Ishikawa (cell line): ENCODE measurements around the gene DDAH1.

ENCODE experiments used
- CEBPB ChIP-seq: IDR thresholded peaks from 2 replicates; pipeline ENCODE4 v1.6.1; 2012
- RAD21 ChIP-seq: IDR thresholded peaks from 2 replicates; pipeline ENCODE4 v1.6.1; 2012; ENCODE audit warnings: low read depth
- REST ChIP-seq: IDR thresholded peaks from 2 replicates; pipeline ENCODE4 v1.6.1; 2012; ENCODE audit warnings: low read depth, mild to moderate bottlenecking
- YY1 ChIP-seq: IDR thresholded peaks from 2 replicates; pipeline ENCODE4 v1.6.1; 2012; ENCODE audit warnings: low read depth
- ZBTB7A ChIP-seq: IDR thresholded peaks from 2 replicates; pipeline ENCODE4 v1.6.1; 2012; ENCODE audit warnings: low read depth

- no peak for TF ChIP-seq YY1
- TF ChIP-seq CEBPB: no peak
- TF ChIP-seq REST: no peak
- TF ChIP-seq RAD21: no peak
- TF ChIP-seq ZBTB7A: no peak
Observed at GRCh38 chr1:85479491-85479890, 14.5 kb upstream of the DDAH1 start.
